Loucy (cell line): ENCODE data around the gene ADGRL1.
"Not testable (repeated sequence)": the region's sequence is repeated elsewhere in the genome, so short reads cannot be mapped to it uniquely, and the experiment has no call there.

Experiments
- EZH2phosphoT487 ChIP-seq: fragments of 200-600 bp; IDR thresholded peaks from 2 replicates; pipeline ENCODE4 v1.6.1; 2018; ENCODE audit warnings: antibody characterized with exemption, mild to moderate bottlenecking, moderate library complexity, borderline replicate concordance
- TF ChIP-seq, protein P1 (sequence below): fragments of 200-600 bp; sonication (generic); conservative IDR thresholded peaks from 2 replicates; pipeline ENCODE4 v1.5.1; 2014; ENCODE audit warnings: mild to moderate bottlenecking, antibody characterized with exemption, low read length

DNA sequence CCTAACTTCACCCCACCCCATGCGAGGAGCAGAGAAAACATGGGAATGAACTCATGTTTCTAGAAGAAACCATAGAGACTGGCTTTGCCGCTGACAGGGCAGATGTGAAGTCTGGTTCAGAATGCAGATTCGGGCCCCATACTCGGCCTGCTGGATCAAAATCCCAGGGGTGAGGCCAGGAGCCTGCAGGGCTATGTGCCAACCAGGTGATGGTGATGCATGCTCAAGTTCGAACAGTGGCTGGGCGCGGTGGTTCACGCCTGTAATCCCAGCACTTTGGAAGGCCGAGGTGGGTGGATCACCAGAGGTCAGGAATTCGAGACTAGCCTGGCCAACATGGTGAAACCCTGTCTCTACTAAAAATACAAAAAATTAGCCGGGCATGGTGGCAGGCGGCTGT, 24.8 kb downstream of the ADGRL1 start:
- TF ChIP-seq, protein P1, sequence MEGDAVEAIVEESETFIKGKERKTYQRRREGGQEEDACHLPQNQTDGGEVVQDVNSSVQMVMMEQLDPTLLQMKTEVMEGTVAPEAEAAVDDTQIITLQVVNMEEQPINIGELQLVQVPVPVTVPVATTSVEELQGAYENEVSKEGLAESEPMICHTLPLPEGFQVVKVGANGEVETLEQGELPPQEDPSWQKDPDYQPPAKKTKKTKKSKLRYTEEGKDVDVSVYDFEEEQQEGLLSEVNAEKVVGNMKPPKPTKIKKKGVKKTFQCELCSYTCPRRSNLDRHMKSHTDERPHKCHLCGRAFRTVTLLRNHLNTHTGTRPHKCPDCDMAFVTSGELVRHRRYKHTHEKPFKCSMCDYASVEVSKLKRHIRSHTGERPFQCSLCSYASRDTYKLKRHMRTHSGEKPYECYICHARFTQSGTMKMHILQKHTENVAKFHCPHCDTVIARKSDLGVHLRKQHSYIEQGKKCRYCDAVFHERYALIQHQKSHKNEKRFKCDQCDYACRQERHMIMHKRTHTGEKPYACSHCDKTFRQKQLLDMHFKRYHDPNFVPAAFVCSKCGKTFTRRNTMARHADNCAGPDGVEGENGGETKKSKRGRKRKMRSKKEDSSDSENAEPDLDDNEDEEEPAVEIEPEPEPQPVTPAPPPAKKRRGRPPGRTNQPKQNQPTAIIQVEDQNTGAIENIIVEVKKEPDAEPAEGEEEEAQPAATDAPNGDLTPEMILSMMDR, result not testable (repeated sequence)
- TF ChIP-seq EZH2phosphoT487, result not testable (repeated sequence)
